ENCODE data around the gene ACSL5.
"Not testable (repeated sequence)": the region's sequence is repeated elsewhere in the genome, so short reads cannot be mapped to it uniquely, and the experiment has no call there.

ACSL5 gene

DNA sequence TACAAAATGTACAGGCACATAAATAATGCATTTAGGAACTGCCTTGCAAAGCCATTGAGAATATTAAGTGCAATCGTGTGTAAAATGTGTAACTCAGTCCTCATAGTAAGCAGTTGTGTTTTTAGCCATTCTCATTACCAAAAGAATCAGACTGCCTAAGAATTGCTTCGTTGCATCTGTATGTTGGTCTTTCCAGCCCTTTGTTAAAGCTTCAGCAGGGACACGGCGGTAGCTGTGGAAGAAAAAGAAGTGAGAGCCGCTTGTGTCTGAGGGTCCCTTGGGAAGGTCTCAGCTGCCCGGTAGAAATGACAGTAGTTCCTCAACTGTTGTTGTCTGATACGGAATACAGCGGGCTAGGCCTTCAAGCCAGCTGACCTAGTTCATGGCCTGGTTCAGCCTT is 22.8 kb upstream of the ACSL5 start:
- no peak for DNase-seq (ENCODE audit: low spot score)

- no peak for DNase-seq (ENCODE audit: low spot score)
These were observed 21.9 kb upstream of the ACSL5 start for GRCh38 chr10:112352044-112352443.

DNA sequence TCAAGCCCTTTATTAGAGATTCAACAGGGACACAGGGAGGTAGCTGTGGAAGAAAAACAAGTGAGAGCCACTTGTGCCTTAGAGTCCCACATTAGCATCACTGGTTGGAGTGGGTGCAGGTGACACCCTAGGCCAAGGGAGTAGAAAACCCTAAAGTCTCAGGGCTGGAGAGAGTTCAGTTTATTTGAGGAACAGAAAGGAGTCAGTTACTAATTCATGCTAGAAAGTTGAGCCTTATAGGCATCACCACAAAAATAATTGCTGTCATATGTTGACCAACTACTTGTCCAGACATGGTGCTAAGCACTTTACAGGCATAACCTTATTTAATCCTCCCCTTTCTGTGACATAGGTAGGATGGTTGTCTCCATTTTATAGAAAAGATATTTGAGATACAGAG is 20.9 kb upstream of the ACSL5 start:
- no peak for DNase-seq (ENCODE audit: low spot score)

- DNase-seq (ENCODE audit: low spot score): no peak
These were observed 17.2 kb upstream of the ACSL5 start for GRCh38 chr10:112356686-112357085.

GRCh38 chr10:112359606-112360307 is 14.2 kb upstream of the ACSL5 start:
- no peak for DNase-seq (ENCODE audit: low spot score)

GRCh38 chr10:112360308-112361270 is 13.3 kb upstream of the ACSL5 start:
- DNase-seq (ENCODE audit: low spot score): peak; percentile 48

DNA sequence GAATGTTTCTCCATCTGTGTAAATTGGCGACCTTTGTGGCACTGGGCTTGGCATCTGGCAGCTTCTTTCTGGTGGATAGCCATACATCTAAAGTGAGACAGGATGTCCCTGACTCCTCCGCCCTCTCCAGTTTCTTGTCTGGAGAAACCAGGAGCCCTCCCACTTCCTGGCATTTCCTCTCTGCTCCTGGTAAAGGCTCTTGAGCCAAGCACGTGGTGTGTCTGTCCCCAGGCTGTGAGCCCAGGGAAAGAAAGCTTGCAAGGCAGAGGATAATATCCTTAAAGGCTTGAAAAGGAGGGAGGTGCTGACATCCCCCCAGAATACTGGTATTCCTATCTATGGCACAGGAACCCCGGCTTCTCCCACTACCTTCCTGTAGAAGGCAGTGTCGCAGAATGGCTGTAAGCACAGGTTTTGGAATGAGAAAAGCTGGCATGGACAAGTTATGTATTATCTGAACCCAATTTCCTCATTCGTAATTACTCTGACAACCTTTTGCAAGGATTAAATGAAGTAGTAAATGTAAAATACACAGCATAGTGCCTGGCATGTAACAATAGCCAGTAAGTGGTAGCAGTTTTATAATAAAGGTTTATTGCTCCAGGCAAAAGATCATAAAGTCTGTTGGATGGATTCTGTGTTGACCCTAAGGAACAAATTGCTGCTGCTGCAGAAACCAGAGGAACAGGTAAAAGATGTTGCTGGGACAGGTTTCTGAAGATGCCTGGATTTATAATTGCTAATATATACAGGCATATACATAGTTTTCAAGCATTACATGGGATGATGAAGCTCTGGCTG is 11.8 kb upstream of the ACSL5 start:
- peak; percentile 78 for DNase-seq (ENCODE audit: low spot score)

GRCh38 chr10:112362833-112363232 is 11.1 kb upstream of the ACSL5 start:
- DNase-seq (ENCODE audit: low spot score): no peak

GRCh38 chr10:112363696-112364688 is 9.9 kb upstream of the ACSL5 start:
- DNase-seq (ENCODE audit: low spot score): no peak

DNA sequence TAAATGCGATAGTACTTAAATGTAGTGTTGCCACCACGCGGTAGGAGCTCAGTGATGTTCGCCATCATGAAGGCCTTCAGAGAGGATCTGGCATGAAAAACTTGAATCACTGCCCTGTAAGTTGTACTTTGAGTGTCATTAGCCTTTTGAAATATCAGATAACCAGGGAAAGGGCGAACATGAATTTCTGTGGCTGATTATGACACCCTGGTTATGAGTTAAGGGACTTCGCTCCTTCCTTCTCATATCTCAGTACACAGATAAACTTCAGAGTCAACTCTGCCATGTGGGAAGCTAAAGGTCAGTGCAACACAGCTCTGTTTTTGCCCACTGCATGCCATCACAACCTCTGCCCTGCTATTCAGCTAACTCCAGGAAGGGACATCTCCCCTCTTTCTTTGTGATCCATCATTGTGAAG is 8.9 kb upstream of the ACSL5 start:
- no peak for DNase-seq (ENCODE audit: low spot score)

DNA sequence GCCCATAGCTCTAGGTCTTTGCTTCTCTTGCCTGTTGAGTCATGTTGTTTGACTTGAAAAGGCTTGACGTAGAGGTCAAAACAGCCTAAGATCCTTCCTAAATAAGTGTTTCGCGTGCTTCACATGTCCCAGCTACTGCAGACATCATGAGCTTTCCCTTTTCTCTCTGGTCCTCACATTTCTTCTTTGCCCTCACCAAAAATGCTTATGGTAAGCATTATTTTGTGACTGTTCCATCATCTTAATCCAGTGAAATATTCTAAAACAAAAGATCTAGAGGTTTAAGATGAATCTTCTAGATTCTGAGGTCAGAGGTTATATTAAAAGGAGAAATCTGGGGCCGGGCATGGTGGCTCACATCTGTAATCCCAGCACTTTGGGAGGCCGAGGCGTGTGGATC is 8.5 kb upstream of the ACSL5 start:
- DNase-seq (ENCODE audit: low spot score): no peak

DNA sequence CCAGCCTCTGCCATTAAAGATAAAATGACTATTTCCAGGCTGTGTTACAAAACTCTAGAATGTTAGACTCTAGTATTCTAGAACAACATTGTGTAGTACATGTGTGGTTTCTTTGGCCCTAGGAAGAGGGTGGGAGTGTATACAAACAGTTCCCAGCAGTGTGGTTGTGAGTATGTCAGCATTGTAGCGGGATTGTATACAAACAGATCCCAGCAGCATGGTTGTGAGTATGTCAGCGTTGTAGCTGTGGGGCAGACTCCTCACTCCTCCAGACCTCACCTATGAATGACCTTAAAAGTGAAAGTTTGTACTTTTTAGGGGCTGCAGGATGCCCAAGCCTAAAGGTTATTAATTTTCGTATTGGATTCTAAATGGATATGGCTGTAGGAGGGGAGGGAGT is 6.9 kb upstream of the ACSL5 start:
- DNase-seq (ENCODE audit: low spot score): no peak

GRCh38 chr10:112367516-112367915 is 6.4 kb upstream of the ACSL5 start:
- DNase-seq (ENCODE audit: low spot score): no peak

GRCh38 chr10:112369495-112370423 is 4.2 kb upstream of the ACSL5 start:
- DNase-seq (ENCODE audit: low spot score): no peak

DNA sequence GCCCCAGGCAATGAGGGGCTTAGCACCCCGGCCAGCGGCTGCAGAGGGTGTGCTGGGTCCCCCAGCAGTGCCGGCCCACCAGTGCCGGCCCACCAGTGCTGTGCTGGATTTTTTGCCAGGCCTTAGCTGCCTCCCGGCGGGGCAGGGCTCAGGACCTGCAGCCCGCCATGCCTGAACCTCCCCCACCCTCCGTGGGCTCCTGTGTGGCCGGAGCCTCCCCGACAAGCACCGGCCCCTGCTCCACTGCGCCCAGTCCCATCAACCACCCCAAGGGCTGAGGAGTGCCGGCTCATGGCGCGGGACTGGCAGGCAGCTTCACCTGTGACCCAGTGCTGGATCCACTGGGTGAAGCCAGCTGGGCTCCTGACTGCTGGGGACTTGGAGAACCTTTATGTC is 3.5 kb upstream of the ACSL5 start:
- DNase-seq (ENCODE audit: low spot score): no peak

DNA sequence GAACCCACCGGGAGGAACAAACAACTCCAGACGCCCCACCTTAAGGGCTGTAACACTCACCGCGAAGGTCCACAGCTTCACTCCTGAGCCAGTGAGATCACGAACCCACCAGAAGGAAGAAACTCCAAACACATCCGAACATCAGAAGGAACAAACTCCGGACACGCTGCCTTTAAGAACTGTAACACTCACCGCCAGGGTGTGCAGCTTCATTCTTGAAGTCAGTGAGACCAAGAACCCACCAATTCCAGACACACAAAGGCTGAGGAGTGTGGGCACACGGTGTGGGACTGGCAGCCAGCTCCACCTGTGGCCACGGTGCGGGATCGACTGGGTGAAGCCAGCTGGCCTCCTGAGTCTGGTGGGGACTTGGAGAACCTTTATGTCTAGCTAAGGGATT is 2.6 kb upstream of the ACSL5 start:
- DNase-seq (ENCODE audit: low spot score): not testable (repeated sequence)

- DNase-seq (ENCODE audit: low spot score): not testable (repeated sequence)
These were observed 1.6 kb upstream of the ACSL5 start for GRCh38 chr10:112372182-112372810.

DNA sequence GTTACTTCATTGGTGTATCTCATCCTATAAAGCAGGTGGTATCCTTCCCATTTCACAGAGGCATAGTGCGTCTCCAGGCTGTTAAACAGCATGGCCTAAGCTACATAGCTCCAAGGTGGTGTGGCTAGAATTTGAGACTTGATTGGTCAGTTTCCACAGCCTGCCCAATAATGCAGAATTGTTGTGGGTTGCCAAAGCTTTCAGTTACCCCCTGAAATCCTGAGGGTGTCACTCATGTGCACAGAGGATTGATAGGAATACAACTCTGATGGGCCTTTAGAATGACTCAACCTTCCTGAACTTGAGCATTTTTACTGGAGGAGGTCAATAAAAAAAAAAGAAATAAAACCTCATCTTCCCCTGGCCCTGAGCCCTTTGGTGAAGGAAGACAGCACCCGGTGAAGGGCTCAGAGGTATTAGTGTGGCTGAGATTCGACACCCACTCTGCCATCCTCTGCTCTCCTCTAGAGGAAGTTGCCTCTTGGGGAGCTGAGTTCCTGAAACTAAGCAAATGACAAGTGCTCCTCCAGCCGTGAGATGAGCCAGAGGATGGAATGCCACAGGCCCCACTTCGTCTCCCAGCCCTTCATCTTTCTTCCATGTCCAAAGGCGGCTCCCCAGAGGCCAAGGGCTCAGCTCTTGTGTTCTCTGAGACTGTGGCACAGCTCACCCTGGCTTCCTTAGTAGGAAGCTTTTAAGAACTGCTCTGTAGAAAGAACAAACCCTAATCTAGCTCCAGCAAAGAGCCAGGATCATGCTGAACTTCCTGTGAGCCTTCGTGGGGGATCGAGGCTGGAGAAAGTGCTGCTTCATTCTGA is 1.0 kb downstream of the ACSL5 start:
- no peak for DNase-seq (ENCODE audit: low spot score)

Data from AG20443 (cell line).